MV-4-11 (cell line): ENCODE results near the gene XRCC3.

ENCODE experiments used
- DNase-seq: peaks from one replicate; lab custom pipeline; 2025; lab: John Stamatoyannopoulos, UW

XRCC3 gene

GRCh38 chr14:103726474-103726873 lies 11.2 kb upstream of the XRCC3 start:
- DNase-seq: no peak

DNA sequence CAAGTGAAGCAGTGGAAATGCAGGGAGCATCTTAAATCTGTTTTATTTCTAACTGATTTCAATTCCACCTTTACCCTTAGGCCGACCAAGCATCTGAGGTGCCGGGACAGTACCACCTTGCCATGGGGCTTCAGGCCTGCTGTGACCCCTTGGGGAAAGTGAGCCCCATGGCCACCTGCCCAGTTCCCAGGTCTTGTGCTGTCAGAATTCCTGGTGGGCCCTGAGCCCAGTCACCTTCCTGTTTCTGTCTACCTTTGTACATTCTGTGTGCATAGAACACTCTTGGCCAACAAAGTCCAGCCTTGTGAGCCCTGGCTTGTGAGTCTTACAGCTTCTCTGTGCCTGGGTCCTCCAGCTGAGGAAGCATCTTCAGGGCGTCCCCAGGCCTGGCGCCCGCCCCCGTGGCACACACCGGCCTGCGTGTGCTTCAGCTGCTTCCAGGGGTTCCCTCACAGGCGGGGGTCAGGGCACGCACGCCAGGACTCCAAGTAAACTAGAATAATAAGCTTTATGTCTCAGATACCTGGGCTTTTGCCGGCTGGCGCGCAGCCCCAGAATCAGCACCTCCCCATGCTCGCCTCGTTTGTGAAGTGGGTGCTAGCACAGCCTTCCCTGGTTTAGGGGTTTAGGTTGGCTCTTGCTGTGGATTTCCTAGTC lies 10.6 kb upstream of the XRCC3 start:
- DNase-seq: no peak

GRCh38 chr14:103725001-103725682 lies 9.9 kb upstream of the XRCC3 start:
- DNase-seq: no peak

DNA sequence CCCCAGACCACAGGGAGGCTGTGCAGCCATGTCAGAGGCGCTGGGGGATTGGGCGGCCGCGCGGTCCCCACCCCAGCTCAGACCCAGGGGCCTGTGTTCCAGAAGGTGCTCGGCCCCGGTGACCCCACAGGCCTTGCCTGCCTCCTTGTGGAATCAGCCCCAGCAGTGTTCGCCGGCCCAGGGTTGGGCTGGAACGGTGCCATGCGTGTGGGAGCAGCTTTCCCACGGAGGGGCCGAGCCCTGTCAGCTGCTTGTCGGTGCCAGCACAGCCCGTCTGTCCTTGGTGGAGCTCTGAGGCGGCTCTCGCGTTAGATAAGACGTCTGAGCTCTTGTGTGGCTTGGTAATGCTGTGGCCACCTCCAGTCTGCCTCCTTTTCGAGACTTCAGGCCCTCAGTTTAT lies 8.9 kb upstream of the XRCC3 start:
- DNase-seq: no peak

DNA sequence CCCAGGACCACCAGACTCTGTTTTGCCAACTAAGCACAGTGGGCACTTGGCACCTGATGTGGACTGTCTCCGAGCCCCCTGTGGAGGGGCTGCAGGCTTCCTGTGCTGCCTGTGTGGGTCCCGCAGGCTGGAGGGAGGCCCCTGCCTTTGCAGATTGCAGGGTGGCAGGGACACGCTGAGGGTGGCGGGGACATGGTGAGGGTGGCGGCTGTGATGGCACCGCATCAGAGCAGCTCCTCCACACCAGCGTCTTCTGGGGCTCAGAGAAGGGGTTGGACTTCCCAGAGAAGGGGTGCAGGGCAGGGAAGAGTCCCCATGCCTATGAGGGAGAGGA lies 8.5 kb upstream of the XRCC3 start:
- no peak for DNase-seq

GRCh38 chr14:103721334-103722120 lies 6.3 kb upstream of the XRCC3 start:
- DNase-seq: no peak

- no peak for DNase-seq
Observed at GRCh38 chr14:103719751-103720150, 4.5 kb upstream of the XRCC3 start.

- no peak for DNase-seq
Observed at GRCh38 chr14:103718572-103718971, 3.3 kb upstream of the XRCC3 start.

DNA sequence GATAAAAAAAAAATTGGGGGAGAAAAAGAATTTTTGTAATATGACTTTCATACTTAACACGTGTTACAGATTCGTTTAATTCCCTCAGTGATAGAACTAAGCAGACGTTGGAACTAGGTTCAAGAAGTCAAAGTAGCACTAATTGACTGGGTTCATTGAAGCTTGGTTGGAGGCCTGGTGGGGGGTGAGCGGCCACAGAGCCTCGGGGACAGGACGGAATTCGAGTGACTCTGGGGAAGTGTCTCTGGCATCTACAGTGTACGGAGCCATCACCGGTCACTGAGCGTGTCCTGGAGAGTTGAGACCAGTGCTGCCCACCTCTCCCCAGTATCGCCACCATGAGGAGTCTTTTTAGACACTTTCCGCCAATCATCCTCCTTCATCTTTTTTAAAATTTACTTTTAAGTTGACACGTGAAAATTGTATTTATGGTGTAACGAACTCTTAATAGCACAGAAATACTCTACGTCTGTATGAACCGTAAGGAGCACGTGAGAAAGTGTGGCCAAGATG lies 1.7 kb upstream of the XRCC3 start:
- no peak for DNase-seq

DNA sequence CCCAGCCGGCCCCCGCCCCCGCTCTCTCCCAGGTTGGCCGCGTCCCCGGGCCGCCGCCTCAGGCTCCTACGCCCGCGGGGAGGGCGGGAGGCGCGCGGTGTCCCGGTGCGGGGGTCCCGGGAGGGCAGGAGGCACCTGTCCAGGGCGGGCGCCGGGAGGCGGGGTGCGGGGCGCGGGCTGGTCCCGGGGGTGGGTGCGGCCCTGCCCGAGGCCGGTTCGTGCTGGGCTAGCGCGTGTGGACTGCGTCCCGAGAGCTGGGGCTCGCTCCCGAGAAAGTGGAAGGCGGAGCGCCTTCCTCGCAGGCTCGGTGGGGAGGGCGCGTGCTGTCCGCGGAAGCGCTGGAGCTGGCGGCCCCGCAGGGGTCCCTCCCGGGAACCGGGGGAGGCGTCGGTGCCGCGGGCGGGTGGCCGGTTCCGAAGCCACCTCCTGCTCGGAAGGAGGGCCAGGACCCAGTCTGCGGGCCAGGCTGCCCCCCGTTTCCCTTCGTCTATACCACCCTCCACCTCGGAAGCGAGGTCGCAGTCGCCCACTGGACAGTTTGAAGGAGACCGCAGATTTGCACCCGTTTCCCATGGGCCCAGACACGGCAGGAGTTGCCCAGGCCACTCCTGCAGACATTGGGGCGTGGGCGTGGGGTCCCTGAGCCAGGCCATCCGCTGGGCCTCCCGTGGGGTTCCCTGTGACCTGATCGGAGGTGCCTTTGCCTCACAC lies 995 bp upstream of the XRCC3 start:
- DNase-seq: peak; percentile 11

GRCh38 chr14:103714063-103714724 lies 1.1 kb downstream of the XRCC3 start:
- no peak for DNase-seq

GRCh38 chr14:103713304-103714062 lies 1.8 kb downstream of the XRCC3 start:
- DNase-seq: no peak

DNA sequence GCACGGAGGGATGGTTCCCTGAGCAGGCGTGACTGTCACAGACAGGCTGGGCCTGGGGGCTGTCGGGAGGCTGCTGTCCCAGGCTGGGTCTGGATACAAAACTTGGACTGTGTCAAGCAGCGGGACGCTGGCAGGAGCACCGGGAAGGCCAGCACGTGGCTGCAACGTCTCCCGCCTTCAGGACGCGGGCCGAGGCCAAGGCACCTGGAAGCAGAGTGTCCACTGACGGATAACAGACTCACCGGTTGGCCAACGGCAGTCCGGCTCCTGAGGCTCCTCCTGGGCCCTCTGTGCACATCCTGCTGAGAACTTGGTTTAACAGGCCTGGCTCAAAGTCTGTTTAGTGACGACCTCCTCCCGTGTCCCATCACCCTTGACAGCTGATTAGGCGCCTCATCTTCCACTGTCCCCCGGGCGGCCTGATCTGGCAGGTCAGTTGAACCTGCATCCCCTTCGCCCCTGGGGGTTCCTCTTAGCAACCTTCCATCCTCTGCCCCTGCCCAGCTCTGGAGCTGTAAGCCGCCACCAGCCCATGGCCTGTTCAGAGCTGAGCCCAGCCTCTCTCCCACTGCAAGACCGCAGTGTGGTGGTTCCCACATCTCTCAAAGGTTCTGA lies 2.5 kb downstream of the XRCC3 start:
- no peak for DNase-seq

- no peak for DNase-seq
Observed at GRCh38 chr14:103711516-103712431, 3.5 kb downstream of the XRCC3 start.

- no peak for DNase-seq
Observed at GRCh38 chr14:103710771-103711377, 4.4 kb downstream of the XRCC3 start.

DNA sequence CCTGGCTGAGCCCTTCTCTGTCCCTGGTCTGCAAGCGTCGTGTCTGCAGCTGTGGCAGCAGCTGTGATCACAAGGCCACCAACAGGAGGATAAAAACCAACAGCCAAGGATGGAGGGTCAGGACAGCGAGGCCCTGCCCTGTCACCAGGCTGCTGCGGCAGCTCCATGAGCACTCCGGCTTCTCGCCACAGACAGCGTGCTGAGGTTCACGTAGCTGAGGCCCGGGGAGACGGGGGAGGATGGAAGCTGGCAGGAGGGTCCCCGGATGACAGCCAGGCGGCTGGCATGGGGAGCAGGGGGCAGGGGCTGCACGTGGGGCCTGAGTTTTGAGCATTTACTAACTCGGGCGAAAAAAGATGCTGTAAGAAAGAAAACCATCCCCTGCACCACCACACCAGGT lies 5.4 kb downstream of the XRCC3 start:
- DNase-seq: no peak

- DNase-seq: no peak
Observed at GRCh38 chr14:103708750-103709187, 6.5 kb downstream of the XRCC3 start.

GRCh38 chr14:103707329-103708263 lies 7.7 kb downstream of the XRCC3 start:
- no peak for DNase-seq
